Transverse colon (tissue), 3 donors: ENCODE data around the gene OOSP3.

ENCODE experiments used
- EP300 ChIP-seq: sonication (generic); formaldehyde crosslinking; IDR thresholded peaks from one replicate; pipeline ENCODE4 v1.6.1; 2017; ENCODE audit warnings: antibody characterized with exemption, low read depth
- POLR2A ChIP-seq: fragments of 450-650 bp; IDR thresholded peaks from one replicate; pipeline ENCODE4 v1.6.1; 2016; ENCODE audit warnings: antibody characterized with exemption, mild to moderate bottlenecking, moderate library complexity
- TF ChIP-seq, protein P1 (sequence below), 5 experiments: fragments of 200-600 bp in 3 of 5; fragments of 450-650 bp in 2 of 5; sonication (generic) in 3 of 5; IDR thresholded peaks; 1 replicate in 2 of 5; 2 replicates in 3 of 5; pipeline ENCODE4 v1.5.1; 2016 to 2017; ENCODE audit warnings: antibody characterized with exemption in 5 of 5, inconsistent platforms in 3 of 5, mild to moderate bottlenecking in 2 of 5, moderate library complexity in 1 of 5

DNA sequence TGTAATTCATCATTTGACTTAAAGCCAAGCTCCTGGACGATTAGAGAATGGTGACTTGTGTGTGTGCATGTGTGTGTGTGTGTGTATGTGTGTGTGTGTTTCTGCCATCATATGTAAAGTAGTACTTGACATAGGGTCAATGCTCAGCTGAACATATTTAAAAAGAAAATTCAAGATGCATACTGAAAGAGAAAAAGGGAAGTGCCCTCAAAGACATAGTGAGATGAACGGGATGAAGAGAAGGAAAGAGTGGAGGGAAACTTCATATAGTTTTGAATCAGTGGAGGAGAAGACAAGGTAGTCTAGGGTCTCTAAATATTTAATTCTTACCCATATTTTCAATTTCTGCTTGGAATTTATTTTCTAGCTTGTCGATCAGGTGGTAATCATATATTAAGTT, 16.3 kb upstream of the OOSP3 start:
- TF ChIP-seq POLR2A: no peak
- TF ChIP-seq, protein P1, sequence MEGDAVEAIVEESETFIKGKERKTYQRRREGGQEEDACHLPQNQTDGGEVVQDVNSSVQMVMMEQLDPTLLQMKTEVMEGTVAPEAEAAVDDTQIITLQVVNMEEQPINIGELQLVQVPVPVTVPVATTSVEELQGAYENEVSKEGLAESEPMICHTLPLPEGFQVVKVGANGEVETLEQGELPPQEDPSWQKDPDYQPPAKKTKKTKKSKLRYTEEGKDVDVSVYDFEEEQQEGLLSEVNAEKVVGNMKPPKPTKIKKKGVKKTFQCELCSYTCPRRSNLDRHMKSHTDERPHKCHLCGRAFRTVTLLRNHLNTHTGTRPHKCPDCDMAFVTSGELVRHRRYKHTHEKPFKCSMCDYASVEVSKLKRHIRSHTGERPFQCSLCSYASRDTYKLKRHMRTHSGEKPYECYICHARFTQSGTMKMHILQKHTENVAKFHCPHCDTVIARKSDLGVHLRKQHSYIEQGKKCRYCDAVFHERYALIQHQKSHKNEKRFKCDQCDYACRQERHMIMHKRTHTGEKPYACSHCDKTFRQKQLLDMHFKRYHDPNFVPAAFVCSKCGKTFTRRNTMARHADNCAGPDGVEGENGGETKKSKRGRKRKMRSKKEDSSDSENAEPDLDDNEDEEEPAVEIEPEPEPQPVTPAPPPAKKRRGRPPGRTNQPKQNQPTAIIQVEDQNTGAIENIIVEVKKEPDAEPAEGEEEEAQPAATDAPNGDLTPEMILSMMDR (IDR thresholded peaks at IDR 0.05): no peak
- TF ChIP-seq EP300: no peak
